ENCODE results near the gene RASD1.

The RASD1 gene

GRCh38 chr17:17496189-17497064 is at the start of gene RASD1:
Gene RASD1 (minus strand): TSS chr17:17496395. CDS start chr17:17496181, 214 bp downstream.
- peak; percentile 42 to 91 (median 82) for DNase-seq

GRCh38 chr17:17545984-17546383 is 49.8 kb upstream of the RASD1 start:
- peak in 2 of 14 donors; percentile 37 to 90 for DNase-seq

GRCh38 chr17:17545031-17545820 is 49.0 kb upstream of the RASD1 start:
- DNase-seq: peak in 3 of 14 donors; percentile 28 to 46 (median 31)

GRCh38 chr17:17542906-17543635 is 46.9 kb upstream of the RASD1 start:
- no peak for DNase-seq

GRCh38 chr17:17541640-17542001 is 45.4 kb upstream of the RASD1 start:
- DNase-seq: no peak

GRCh38 chr17:17540935-17541639 is 44.9 kb upstream of the RASD1 start:
- no peak for DNase-seq

GRCh38 chr17:17540278-17540906 is 44.2 kb upstream of the RASD1 start:
- DNase-seq: no peak

DNA sequence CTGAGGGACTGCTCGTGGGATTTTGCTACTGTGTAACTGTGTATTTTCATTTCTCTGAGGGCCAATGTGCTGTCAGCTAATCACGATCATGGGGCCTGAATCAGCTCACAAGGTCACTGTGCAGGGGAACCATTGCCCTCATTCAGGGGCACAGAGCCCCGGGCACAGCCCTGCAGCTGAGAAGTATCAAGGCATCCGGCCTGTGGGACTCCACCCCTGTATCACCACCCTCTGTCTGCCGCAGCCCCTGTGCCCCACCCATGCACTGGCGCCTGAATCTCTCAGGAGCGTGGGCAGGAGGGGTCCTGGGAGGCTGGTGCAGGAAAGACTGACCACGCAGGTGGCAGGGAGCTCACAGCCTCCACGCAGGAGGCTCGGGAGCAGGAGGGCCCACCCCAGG is 43.4 kb upstream of the RASD1 start:
- DNase-seq: no peak

GRCh38 chr17:17538417-17539391 is 42.5 kb upstream of the RASD1 start:
- no peak for DNase-seq

- no peak for DNase-seq
These were observed 41.3 kb upstream of the RASD1 start for GRCh38 chr17:17537311-17538099.

DNA sequence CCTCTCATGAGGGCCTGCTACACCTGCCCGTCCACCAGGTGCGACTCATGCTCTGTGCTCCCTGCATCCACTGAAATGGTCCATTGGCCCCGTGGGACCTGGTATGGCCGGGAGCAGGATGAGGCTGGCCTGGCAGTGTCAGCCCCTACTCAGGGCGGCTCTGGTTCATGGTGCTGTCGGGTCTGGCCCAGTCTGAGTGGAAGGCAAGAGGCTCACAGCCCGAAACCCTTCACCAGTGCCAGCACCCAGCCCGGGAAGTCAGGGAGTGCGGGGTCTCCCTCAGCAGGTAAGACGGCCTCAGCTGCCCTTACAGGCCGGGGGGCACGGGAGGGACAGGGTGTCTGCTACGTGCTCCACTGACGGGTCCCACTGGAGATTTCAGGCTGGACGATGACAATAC is 40.5 kb upstream of the RASD1 start:
- no peak for DNase-seq

- DNase-seq: peak in 7 of 14 donors; percentile 18 to 66 (median 25)
These were observed 39.8 kb upstream of the RASD1 start for GRCh38 chr17:17535957-17536356.

- no peak for DNase-seq
These were observed 37.8 kb upstream of the RASD1 start for GRCh38 chr17:17533901-17534441.

GRCh38 chr17:17532991-17533390 is 36.8 kb upstream of the RASD1 start:
- DNase-seq: no peak

DNA sequence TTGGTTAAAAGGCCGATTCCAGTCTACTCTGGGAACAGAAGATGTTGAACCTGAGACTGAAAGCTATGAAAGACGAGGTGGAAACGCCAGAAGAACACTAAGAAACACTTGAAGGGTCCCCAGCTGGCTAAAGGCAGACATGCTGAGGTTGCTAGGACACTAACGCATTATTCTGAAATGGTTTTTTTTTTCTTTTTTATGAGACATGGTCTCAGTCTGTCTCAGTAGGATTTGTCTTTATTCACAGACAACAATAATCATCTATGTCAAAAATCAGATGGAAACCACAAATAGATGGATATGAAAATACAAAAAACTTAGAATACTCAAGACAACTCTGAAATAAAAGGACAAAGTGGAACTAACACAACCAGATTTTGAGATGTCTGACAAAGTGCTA is 35.0 kb upstream of the RASD1 start:
- DNase-seq: no peak

GRCh38 chr17:17528696-17529652 is 32.8 kb upstream of the RASD1 start:
- no peak for DNase-seq

GRCh38 chr17:17527956-17528500 is 31.8 kb upstream of the RASD1 start:
- no peak for DNase-seq

DNA sequence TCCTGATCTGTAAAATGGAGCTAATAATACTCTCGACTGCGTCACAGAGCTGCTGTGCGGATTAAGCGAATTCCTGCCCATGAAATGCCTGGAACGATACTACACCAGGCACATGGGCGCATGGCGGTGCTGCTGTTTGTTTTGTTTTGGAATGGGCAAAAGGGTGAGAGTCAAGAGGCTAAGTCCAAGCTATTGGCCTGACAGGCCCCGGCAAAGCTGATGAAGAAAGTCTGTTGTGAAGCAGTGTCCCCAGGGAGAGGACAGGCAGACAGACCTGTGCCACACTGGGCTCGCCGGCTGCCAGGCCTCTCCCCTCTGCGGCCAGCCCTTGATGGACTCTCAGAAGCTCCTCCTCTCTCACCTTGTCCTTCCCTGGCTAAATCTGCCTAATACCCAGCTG is 31.3 kb upstream of the RASD1 start:
- DNase-seq: no peak

Data from C1 segment of cervical spinal cord (tissue), 14 donors.